ENCODE measurements around the gene RNPS1.

GRCh38 chr16:2237102-2237482 lies 30.8 kb downstream of the RNPS1 start:
- TF ChIP-seq CTCF (IDR thresholded peaks at IDR 0.05; ENCODE audit: low read depth, low read length), result no peak
- TF ChIP-seq POLR2A (IDR thresholded peaks at IDR 0.05; ENCODE audit: extremely low read depth, insufficient read length), result no peak

Data from NB4 (cell line).